GM12878 (cell line): Measurements from ENCODE around the gene TRIM4. TPM values are rescaled to one million over a fixed set of nuclear protein-coding genes. Genes with fewer than 3 reads are reported as not detected.

ENCODE experiments used
- ATAC-seq: fragments of 200-7000 bp; cut with Tn5 transposase; 3 replicates; pipeline ENCODE4 v1.9.1; 2020; ENCODE audit warnings: mild to moderate bottlenecking, moderate library complexity
- BruUV-seq: library from RNA; stranded (reverse); fragments of 400-500 nt; replicated peaks from 2 replicates; lab custom pipeline; 2021; lab: Mats Ljungman, UMichigan
- CTCF ChIA-PET: fragments of 300-600 bp; sonication (Branson Sonifier 250); formaldehyde crosslinking; extraction: SDS; loops from one replicate; lab custom pipeline; 2021; ENCODE audit warnings: inconsistent platforms; lab: Yijun Ruan, JAX
- POLR2A ChIA-PET: fragments of 350-600 bp; formaldehyde crosslinking; extraction: SDS; loops from one replicate; lab custom pipeline; 2021; ENCODE audit warnings: inconsistent platforms; lab: Charles Lee
- RAD21 ChIA-PET: fragments of 300-600 bp; sonication (Branson Sonifier 250); formaldehyde crosslinking; loops from one replicate; lab custom pipeline; 2023; ENCODE audit warnings: antibody characterized with exemption; ENCODE audit not compliant: unreplicated experiment; lab: Charles Lee
- SMC1A ChIA-PET: fragments of 300-600 bp; sonication (Branson Sonifier 250); formaldehyde crosslinking; loops from one replicate; lab custom pipeline; 2023; ENCODE audit not compliant: unreplicated experiment, uncharacterized antibody; lab: Charles Lee
- DNase-seq: peaks from one replicate; pipeline ENCODE4 v3.0.0-alpha.2; 2011; ENCODE audit warnings: low read depth, low spot score
- FAIRE-seq: peaks from 3 replicates; lab custom pipeline; 2011; peaks lifted over from hg19 to GRCh38; lab: Jason Lieb, UNC
- H2AFZ ChIP-seq: 2 replicates; pipeline ENCODE4 v1.6.0; 2011; ENCODE audit warnings: low read depth, low read length, control low read depth; ENCODE audit not compliant: control insufficient read depth
- H3K27ac ChIP-seq: 2 replicates; pipeline ENCODE4 v1.5.1; 2011; ENCODE audit warnings: control low read depth; ENCODE audit not compliant: control insufficient read depth, insufficient read depth
- H3K27me3 ChIP-seq, 2 experiments: replicated peaks in 1 of 2; 2 replicates each; pipeline versions ENCODE4 v1.6.0 to v1.6.1; 2011; ENCODE audit warnings: low read length in 1 of 2; ENCODE audit not compliant: control insufficient read depth in 2 of 2, insufficient read depth in 2 of 2
- H3K36me3 ChIP-seq, 2 experiments: 2 replicates each; pipeline ENCODE4 v1.5.1; 2011; ENCODE audit warnings: low read length in 1 of 2; ENCODE audit not compliant: control insufficient read depth in 2 of 2, insufficient read depth in 2 of 2
- H3K4me1 ChIP-seq: 2 replicates; pipeline ENCODE4 v1.6.1; 2011; ENCODE audit warnings: mild to moderate bottlenecking, low read length, moderate library complexity, mixed read lengths; ENCODE audit not compliant: control insufficient read depth, insufficient read depth
- H3K4me2 ChIP-seq: 2 replicates; pipeline ENCODE4 v1.6.0; 2011; ENCODE audit warnings: control low read depth; ENCODE audit not compliant: control insufficient read depth, insufficient read depth
- H3K4me3 ChIP-seq: fragments of 200-600 bp; sonication (generic); 2 replicates; pipeline ENCODE4 v1.5.1; 2016
- H3K79me2 ChIP-seq: 2 replicates; pipeline ENCODE4 v1.6.0; 2011; ENCODE audit warnings: low read length; ENCODE audit not compliant: control insufficient read depth, insufficient read depth
- H3K9ac ChIP-seq: 2 replicates; pipeline ENCODE4 v1.8.0; 2011; ENCODE audit warnings: low read length, control low read depth, mixed read lengths; ENCODE audit not compliant: control insufficient read depth, insufficient read depth
- H3K9me3 ChIP-seq: replicated peaks from 3 replicates; pipeline ENCODE4 v1.5.1; 2011; ENCODE audit warnings: mild to moderate bottlenecking, low read length; ENCODE audit not compliant: control insufficient read depth, insufficient read depth
- H4K20me1 ChIP-seq: 2 replicates; pipeline ENCODE4 v1.6.0; 2011; ENCODE audit not compliant: control insufficient read depth, insufficient read depth
- CBX5 ChIP-seq: sonication (generic); IDR thresholded peaks from 2 replicates; pipeline ENCODE4 v1.6.1; 2016; ENCODE audit warnings: low read depth, moderate library complexity, mild to moderate bottlenecking, inconsistent platforms
- CREM ChIP-seq: IDR thresholded peaks from 2 replicates; pipeline ENCODE4 v1.6.1; 2014; ENCODE audit warnings: antibody characterized with exemption, low read depth
- MTA3 ChIP-seq: IDR thresholded peaks from 2 replicates; pipeline ENCODE4 v1.6.1; 2012; ENCODE audit warnings: low read length, inconsistent platforms, borderline replicate concordance
- WGBS: methylation state at CpG from one replicate; pipeline ENCODE4 v1.1.6; 2016; ENCODE audit warnings: low lambda C conversion rate; ENCODE audit not compliant: insufficient replicate concordance, insufficient coverage; ENCODE audit errors: missing lambda C conversion rate; 5-methylcytosine and 5-hydroxymethylcytosine counted together
- in situ Hi-C: fragments of 300-500 bp; cut with MboI; formaldehyde crosslinking; loops from 9 replicates; pipeline ENCODE4 v1.14.3; 2018; ENCODE audit warnings: mixed read lengths
- intact Hi-C: fragments of 100-400 bp; cut with micrococcal nuclease; formaldehyde crosslinking; loops from one replicate; pipeline ENCODE4 v1.14.2; 2022; ENCODE audit not compliant: unreplicated experiment
- polyA plus RNA-seq, 11 experiments: library from polyadenylated mRNA; depleted of rRNA in 4 of 11; unstranded in 6 of 11; stranded (reverse) in 5 of 11; fragments of >200 nt; fragmentation: Nextera tagmentation in 4 of 11; fragmentation: Illumina TruSeq in 1 of 11; extraction: Ambion mirVana in 4 of 11; extraction: Trizol in 1 of 11; gene quantifications; 1 replicate in 1 of 11; 2 replicates in 10 of 11; pipeline versions ENCODE4 v1.2.1 to v1.2.3, GENCODE V29; 2011 to 2016; ENCODE audit warnings: inconsistent platforms in 2 of 11, missing spikeins in 2 of 11, low read depth in 1 of 11
- total RNA-seq, 4 experiments: library from RNA; depleted of rRNA in 3 of 4; stranded (reverse); fragments of >200 nt in 3 of 4; fragmentation: Illumina TruSeq in 1 of 4; extraction: Trizol in 1 of 4; gene quantifications; 2 replicates each; pipeline versions ENCODE4 v1.2.1 to v1.2.3, GENCODE V29; 2013 to 2021
- TF ChIP-seq, protein P1 (sequence below): IDR thresholded peaks from 2 replicates; pipeline ENCODE4 v1.6.1; 2012; ENCODE audit warnings: mild to moderate bottlenecking, low read depth, low read length

The TRIM4 gene
- total and polyA plus RNA-seq, 10 of the 15 experiments (the other 5 are each of a cell fraction or from before 2014, with no cell fraction given): 4.8 to 21.8 (median 17.9) TPM

DNA sequence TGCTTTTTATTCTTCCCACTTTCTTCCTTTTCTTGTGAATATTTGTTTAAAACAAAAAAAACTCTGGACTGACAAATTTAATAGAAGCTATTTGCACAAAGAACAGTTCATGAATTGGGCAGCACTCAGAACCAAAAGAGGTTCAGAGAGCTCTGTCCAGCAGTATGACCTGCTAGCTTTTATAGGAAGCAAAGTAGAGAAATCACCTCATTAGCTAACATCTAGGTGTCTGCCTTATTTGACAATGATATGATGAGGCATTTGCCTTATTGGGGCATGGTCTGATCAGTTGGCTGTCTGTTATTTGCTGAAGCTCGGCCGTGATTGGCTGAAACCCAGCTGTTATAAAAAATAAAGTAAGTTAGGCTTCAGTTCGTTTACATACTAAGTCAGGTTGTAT, 819 bp upstream of the TRIM4 start:
- Histone ChIP-seq H3K9ac (peak overlapping the region; percentile 88), H4K20me1 (no peaks in the 10 kb centered on the region), H3K4me3 (peak overlapping the region; percentile 81), H3K36me3 (no peaks in the 10 kb centered on the region; a peak in 2 of 4 replicates), H3K4me2 (peak overlapping the region; percentile 90), H3K4me1 (no peaks in the 10 kb centered on the region), H2AFZ (no peak overlapping the region), H3K9me3 (no peaks in the 10 kb centered on the region; the same call in 2 of the 3 replicates), H3K27ac (peak overlapping the region; percentile 79), H3K27me3 (no peaks in the 10 kb centered on the region), H3K79me2 (peaks cover 44% of the 10 kb centered on the region)
- BruUV-seq: no TSS peak
- POLR2A ChIA-PET: interaction anchor here (0.7 to 3.0 kb wide), 11 partner anchors 11 to 511 kb away, joined by 3 to 14 read pairs (median 3); partner anchors contain the start of genes BUD31, MCM7, PDAP1 and ZKSCAN1
- intact Hi-C loops: no loop called here
- in situ Hi-C loops: no loop called here
- no peak for FAIRE-seq
- TF ChIP-seq CBX5: no peak
- TF ChIP-seq MTA3: 0 out of 2 replicates have a peak, but pooled peaks have one; percentile 45
- TF ChIP-seq CREM: no peak
- TF ChIP-seq, protein P1, sequence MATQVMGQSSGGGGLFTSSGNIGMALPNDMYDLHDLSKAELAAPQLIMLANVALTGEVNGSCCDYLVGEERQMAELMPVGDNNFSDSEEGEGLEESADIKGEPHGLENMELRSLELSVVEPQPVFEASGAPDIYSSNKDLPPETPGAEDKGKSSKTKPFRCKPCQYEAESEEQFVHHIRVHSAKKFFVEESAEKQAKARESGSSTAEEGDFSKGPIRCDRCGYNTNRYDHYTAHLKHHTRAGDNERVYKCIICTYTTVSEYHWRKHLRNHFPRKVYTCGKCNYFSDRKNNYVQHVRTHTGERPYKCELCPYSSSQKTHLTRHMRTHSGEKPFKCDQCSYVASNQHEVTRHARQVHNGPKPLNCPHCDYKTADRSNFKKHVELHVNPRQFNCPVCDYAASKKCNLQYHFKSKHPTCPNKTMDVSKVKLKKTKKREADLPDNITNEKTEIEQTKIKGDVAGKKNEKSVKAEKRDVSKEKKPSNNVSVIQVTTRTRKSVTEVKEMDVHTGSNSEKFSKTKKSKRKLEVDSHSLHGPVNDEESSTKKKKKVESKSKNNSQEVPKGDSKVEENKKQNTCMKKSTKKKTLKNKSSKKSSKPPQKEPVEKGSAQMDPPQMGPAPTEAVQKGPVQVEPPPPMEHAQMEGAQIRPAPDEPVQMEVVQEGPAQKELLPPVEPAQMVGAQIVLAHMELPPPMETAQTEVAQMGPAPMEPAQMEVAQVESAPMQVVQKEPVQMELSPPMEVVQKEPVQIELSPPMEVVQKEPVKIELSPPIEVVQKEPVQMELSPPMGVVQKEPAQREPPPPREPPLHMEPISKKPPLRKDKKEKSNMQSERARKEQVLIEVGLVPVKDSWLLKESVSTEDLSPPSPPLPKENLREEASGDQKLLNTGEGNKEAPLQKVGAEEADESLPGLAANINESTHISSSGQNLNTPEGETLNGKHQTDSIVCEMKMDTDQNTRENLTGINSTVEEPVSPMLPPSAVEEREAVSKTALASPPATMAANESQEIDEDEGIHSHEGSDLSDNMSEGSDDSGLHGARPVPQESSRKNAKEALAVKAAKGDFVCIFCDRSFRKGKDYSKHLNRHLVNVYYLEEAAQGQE: peak; percentile 64
- RAD21 ChIA-PET: interaction anchor here (1.0 to 2.8 kb wide), 7 partner anchors 70 to 363 kb away, joined by 3 to 11 read pairs (median 4); partner anchors contain the start of genes AP4M1 and ZKSCAN1
- SMC1A ChIA-PET: interaction anchor here (1.0 to 8.7 kb wide), 7 partner anchors 10 to 163 kb away, joined by 3 to 86 read pairs (median 4); no protein-coding TSS in a partner anchor
- CTCF ChIA-PET: interaction anchor here (0.8 to 9.7 kb wide), 8 partner anchors 18 to 342 kb away, joined by 3 to 178 read pairs (median 3); no protein-coding TSS in a partner anchor
- 91% methylated on average over 3 of the region's 3 CpGs for WGBS
- no peak for ATAC-seq
- DNase-seq: no peak
